ENCODE data around the gene USP24.

The USP24 gene

DNA sequence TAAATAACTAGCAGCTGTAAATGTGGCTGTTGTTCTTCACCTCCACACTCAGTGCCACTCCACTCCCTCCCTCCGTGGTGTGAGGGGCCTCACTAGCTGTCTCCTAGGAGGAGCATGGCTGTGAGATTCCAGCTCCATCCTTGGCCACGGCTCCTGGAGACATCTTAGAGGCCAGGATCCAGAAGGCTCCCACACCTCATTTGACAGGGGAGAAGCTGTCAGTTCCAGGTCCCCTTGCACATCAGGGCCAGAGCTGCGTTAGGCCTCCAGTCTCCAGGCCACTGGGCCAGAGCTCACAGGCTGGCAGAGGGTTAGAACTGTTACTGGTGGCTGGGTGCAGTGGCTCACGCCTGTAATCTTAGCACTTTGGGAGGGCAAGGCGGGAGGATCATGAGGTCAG lies 160.8 kb downstream of the USP24 start:
- H3K27ac ChIP-seq (ENCODE audit: low read depth, low read length), result no peak overlapping the region
- DNase-seq, result no peak

GRCh38 chr1:55053265-55053954 lies 161.8 kb downstream of the USP24 start:
- Histone ChIP-seq H2AK5ac (ENCODE audit: low read length) (no peak overlapping the region), H2BK15ac (replicated peaks; ENCODE audit: low read depth) (no peak overlapping the region), H3K79me1 (ENCODE audit: low read length) (no peaks in the 10 kb centered on the region), H3K56ac (ENCODE audit: low read length) (no peak overlapping the region), H3K4me3 (ENCODE audit: low read length) (no peak overlapping the region), H3K4me2 (ENCODE audit: low read length) (no peak overlapping the region), H4K5ac (ENCODE audit: low read length) (no peak overlapping the region), H3K18ac (ENCODE audit: low read length) (no peak overlapping the region), H3K27me3 (ENCODE audit: insufficient read depth, low read length, poor library complexity) (no peaks in the 10 kb centered on the region), H3K9ac (ENCODE audit: low read length) (no peak overlapping the region), H3K27ac (ENCODE audit: low read depth, low read length) (no peak overlapping the region), H3K4me1 (ENCODE audit: control insufficient read depth, low read depth, low read length) (no peaks in the 10 kb centered on the region), H3K36me3 (ENCODE audit: control insufficient read depth, insufficient read depth, low read length) (no peaks in the 10 kb centered on the region), H2BK5ac (ENCODE audit: low read length) (no peak overlapping the region), H2BK120ac (ENCODE audit: low read depth, low read length) (no peak overlapping the region), H3K23ac (ENCODE audit: low read length) (no peak overlapping the region), H3K79me2 (ENCODE audit: control insufficient read depth, insufficient read depth, low read length) (no peaks in the 10 kb centered on the region), H3K4ac (ENCODE audit: low read depth, low read length) (no peak overlapping the region), H4K8ac (ENCODE audit: low read depth, low read length) (no peak overlapping the region)
- no CpG with 5 or more reads among the region's 7 CpGs for WGBS (ENCODE audit: extremely low coverage, insufficient coverage, low lambda C conversion rate)
- no peak for DNase-seq

More for the DNA sequence above, 160.8 kb downstream of the USP24 start:
- Histone ChIP-seq H3K4me2 (ENCODE audit: low read length) (no peak overlapping the region), H2BK120ac (ENCODE audit: low read depth, low read length) (no peak overlapping the region), H3K23ac (ENCODE audit: low read length) (peak overlapping the region; percentile 45), H3K18ac (ENCODE audit: low read length) (no peak overlapping the region), H2BK15ac (replicated peaks; ENCODE audit: low read depth) (no peak overlapping the region), H3K4me3 (ENCODE audit: low read length) (no peak overlapping the region), H3K56ac (ENCODE audit: low read length) (no peak overlapping the region), H2AK5ac (ENCODE audit: low read length) (no peak overlapping the region), H3K27me3 (ENCODE audit: insufficient read depth, low read length, poor library complexity) (no peaks in the 10 kb centered on the region), H3K79me1 (ENCODE audit: low read length) (no peaks in the 10 kb centered on the region), H3K9ac (ENCODE audit: low read length) (no peak overlapping the region), H3K79me2 (ENCODE audit: control insufficient read depth, insufficient read depth, low read length) (no peaks in the 10 kb centered on the region), H4K8ac (ENCODE audit: low read depth, low read length) (no peak overlapping the region), H3K4me1 (ENCODE audit: control insufficient read depth, low read depth, low read length) (no peaks in the 10 kb centered on the region), H3K4ac (ENCODE audit: low read depth, low read length) (no peak overlapping the region), H2BK5ac (ENCODE audit: low read length) (no peak overlapping the region), H4K5ac (ENCODE audit: low read length) (no peak overlapping the region), H3K36me3 (ENCODE audit: control insufficient read depth, insufficient read depth, low read length) (no peaks in the 10 kb centered on the region)
- no CpG with 5 or more reads among the region's 5 CpGs for WGBS (ENCODE audit: extremely low coverage, insufficient coverage, low lambda C conversion rate)

- Histone ChIP-seq H2BK120ac (ENCODE audit: low read depth, low read length) (no peak overlapping the region), H3K4me3 (ENCODE audit: low read length) (no peak overlapping the region), H3K79me2 (ENCODE audit: control insufficient read depth, insufficient read depth, low read length) (no peaks in the 10 kb centered on the region), H3K4ac (ENCODE audit: low read depth, low read length) (no peak overlapping the region), H3K27me3 (ENCODE audit: insufficient read depth, low read length, poor library complexity) (no peaks in the 10 kb centered on the region), H3K9ac (ENCODE audit: low read length) (no peak overlapping the region), H3K36me3 (ENCODE audit: control insufficient read depth, insufficient read depth, low read length) (no peaks in the 10 kb centered on the region), H2AK5ac (ENCODE audit: low read length) (no peak overlapping the region), H3K18ac (ENCODE audit: low read length) (no peak overlapping the region), H3K23ac (ENCODE audit: low read length) (no peak overlapping the region), H3K27ac (ENCODE audit: low read depth, low read length) (no peak overlapping the region), H2BK5ac (ENCODE audit: low read length) (no peak overlapping the region), H3K56ac (ENCODE audit: low read length) (no peak overlapping the region), H3K4me1 (ENCODE audit: control insufficient read depth, low read depth, low read length) (no peaks in the 10 kb centered on the region), H3K4me2 (ENCODE audit: low read length) (no peak overlapping the region), H4K8ac (ENCODE audit: low read depth, low read length) (no peak overlapping the region), H4K5ac (ENCODE audit: low read length) (no peak overlapping the region), H3K79me1 (ENCODE audit: low read length) (no peaks in the 10 kb centered on the region), H2BK15ac (replicated peaks; ENCODE audit: low read depth) (no peak overlapping the region)
- DNase-seq, result no peak
- WGBS (ENCODE audit: extremely low coverage, insufficient coverage, low lambda C conversion rate), result no CpG with 5 or more reads among the region's 29 CpGs
These were observed 162.7 kb downstream of the USP24 start for GRCh38 chr1:55052221-55053142.

- no peak overlapping the region for H3K4me3 ChIP-seq (ENCODE audit: low read length)
- no peak overlapping the region for H2AK5ac ChIP-seq (ENCODE audit: low read length)
- H3K4ac ChIP-seq (ENCODE audit: low read depth, low read length), result no peak overlapping the region
- no peak overlapping the region for H2BK120ac ChIP-seq (ENCODE audit: low read depth, low read length)
- DNase-seq, result no peak
- no CpG with 5 or more reads among the region's 9 CpGs for WGBS (ENCODE audit: extremely low coverage, insufficient coverage, low lambda C conversion rate)
- no peaks in the 10 kb centered on the region for H3K4me1 ChIP-seq (ENCODE audit: control insufficient read depth, low read depth, low read length)
- no peaks in the 10 kb centered on the region for H3K36me3 ChIP-seq (ENCODE audit: control insufficient read depth, insufficient read depth, low read length)
- no peak overlapping the region for H4K5ac ChIP-seq (ENCODE audit: low read length)
- H3K4me2 ChIP-seq (ENCODE audit: low read length), result no peak overlapping the region
- no peaks in the 10 kb centered on the region for H3K79me2 ChIP-seq (ENCODE audit: control insufficient read depth, insufficient read depth, low read length)
- no peak overlapping the region for H3K27ac ChIP-seq (ENCODE audit: low read depth, low read length)
- H3K23ac ChIP-seq (ENCODE audit: low read length), result no peak overlapping the region
- H3K18ac ChIP-seq (ENCODE audit: low read length), result no peak overlapping the region
- no peak overlapping the region for H3K9ac ChIP-seq (ENCODE audit: low read length)
- H3K56ac ChIP-seq (ENCODE audit: low read length), result no peak overlapping the region
- H2BK15ac ChIP-seq (replicated peaks; ENCODE audit: low read depth), result no peak overlapping the region
- no peaks in the 10 kb centered on the region for H3K79me1 ChIP-seq (ENCODE audit: low read length)
- no peak overlapping the region for H4K8ac ChIP-seq (ENCODE audit: low read depth, low read length)
- H2BK5ac ChIP-seq (ENCODE audit: low read length), result no peak overlapping the region
- no peaks in the 10 kb centered on the region for H3K27me3 ChIP-seq (ENCODE audit: insufficient read depth, low read length, poor library complexity)
These were observed 163.5 kb downstream of the USP24 start for GRCh38 chr1:55051621-55052020.

- no CpG with 5 or more reads among the region's 5 CpGs for WGBS (ENCODE audit: extremely low coverage, insufficient coverage, low lambda C conversion rate)
- H2BK120ac ChIP-seq (ENCODE audit: low read depth, low read length), result no peak overlapping the region
- H3K23ac ChIP-seq (ENCODE audit: low read length), result no peak overlapping the region
These were observed 164.0 kb downstream of the USP24 start for GRCh38 chr1:55051169-55051568.

More at GRCh38 chr1:55051169-55051568, 164.0 kb downstream of the USP24 start:
- no peaks in the 10 kb centered on the region for H3K27me3 ChIP-seq (ENCODE audit: insufficient read depth, low read length, poor library complexity)
- no peak overlapping the region for H2BK5ac ChIP-seq (ENCODE audit: low read length)
- no peaks in the 10 kb centered on the region for H3K4me1 ChIP-seq (ENCODE audit: control insufficient read depth, low read depth, low read length)
- H3K36me3 ChIP-seq (ENCODE audit: control insufficient read depth, insufficient read depth, low read length), result no peaks in the 10 kb centered on the region
- no peak overlapping the region for H3K56ac ChIP-seq (ENCODE audit: low read length)
- H4K8ac ChIP-seq (ENCODE audit: low read depth, low read length), result no peak overlapping the region
- no peak overlapping the region for H2BK15ac ChIP-seq (replicated peaks; ENCODE audit: low read depth)
- no peaks in the 10 kb centered on the region for H3K79me1 ChIP-seq (ENCODE audit: low read length)
- H3K27ac ChIP-seq (ENCODE audit: low read depth, low read length), result no peak overlapping the region
- DNase-seq, result no peak
- no peak overlapping the region for H3K18ac ChIP-seq (ENCODE audit: low read length)
- H3K79me2 ChIP-seq (ENCODE audit: control insufficient read depth, insufficient read depth, low read length), result no peaks in the 10 kb centered on the region
- H3K9ac ChIP-seq (ENCODE audit: low read length), result no peak overlapping the region
- H2AK5ac ChIP-seq (ENCODE audit: low read length), result no peak overlapping the region
- H3K4me3 ChIP-seq (ENCODE audit: low read length), result no peak overlapping the region
- no peak overlapping the region for H3K4ac ChIP-seq (ENCODE audit: low read depth, low read length)
- H4K5ac ChIP-seq (ENCODE audit: low read length), result no peak overlapping the region
- H3K4me2 ChIP-seq (ENCODE audit: low read length), result no peak overlapping the region
